ENCODE results near the gene RAB27B. TPM values are rescaled to one million over a fixed set of nuclear protein-coding genes. Genes with fewer than 3 reads are reported as not detected.

Gene RAB27B
- total RNA-seq, 1 donor from 2014 or later = 0.33 TPM

Other genes with a start within 250 kb of the RAB27B start
- not detected in 2 replicates for gene DYNAP, start 237.2 kb upstream of the RAB27B start, total RNA-seq
- not detected in 2 replicates for gene CCDC68, start 131.0 kb downstream of the RAB27B start, total RNA-seq

Measured in activated CD4-positive, alpha-beta T cell treated with anti-CD3 and anti-CD28 coated beads, Interleukin-2, amount 10 ng/mL, durations not matched to agents 24 days and 14 days (primary cell).